Keratinocyte (primary cell): ENCODE measurements around the gene CCL20. TPM values are rescaled to one million over a fixed set of nuclear protein-coding genes. Genes with fewer than 3 reads are reported as not detected.

ENCODE experiments used
- DNase-seq: peaks from one replicate; pipeline ENCODE4 v3.0.0-alpha.2; 2011; ENCODE audit warnings: low read depth, missing footprints, low spot score
- FAIRE-seq: peaks from 2 replicates; lab custom pipeline; 2011; peaks lifted over from hg19 to GRCh38; lab: Jason Lieb, UNC
- H2AFZ ChIP-seq: 2 replicates; pipeline ENCODE4 v1.6.0; 2012; ENCODE audit warnings: low read length, control low read depth, inconsistent platforms; ENCODE audit not compliant: control insufficient read depth
- H3K27ac ChIP-seq: 2 replicates; pipeline ENCODE4 v1.5.1; 2011; ENCODE audit warnings: low read length; ENCODE audit not compliant: control insufficient read depth, insufficient read depth
- H3K27me3 ChIP-seq: 3 replicates; pipeline ENCODE4 v1.6.0; 2011; ENCODE audit warnings: low read length; ENCODE audit not compliant: control insufficient read depth, insufficient read depth; ENCODE audit errors: extremely low read depth
- H3K36me3 ChIP-seq, 2 experiments: 2 replicates in 1 of 2; 3 replicates in 1 of 2; pipeline ENCODE4 v1.5.1; 2011; ENCODE audit warnings: low read length in 2 of 2, mild to moderate bottlenecking in 1 of 2; ENCODE audit not compliant: control insufficient read depth in 2 of 2, insufficient read depth in 2 of 2; ENCODE audit errors: extremely low read depth in 1 of 2
- H3K4me1 ChIP-seq: 3 replicates; pipeline ENCODE4 v1.5.1; 2011; ENCODE audit warnings: low read length; ENCODE audit not compliant: control insufficient read depth, insufficient read depth; ENCODE audit errors: extremely low read depth
- H3K4me2 ChIP-seq: 3 replicates; pipeline ENCODE4 v1.6.0; 2011; ENCODE audit warnings: low read depth, low read length; ENCODE audit not compliant: control insufficient read depth, insufficient read depth; ENCODE audit errors: extremely low read depth
- H3K4me3 ChIP-seq, 3 experiments: fragments of 200-600 bp in 1 of 3; sonication (generic) in 1 of 3; 2 replicates in 2 of 3; 3 replicates in 1 of 3; pipeline ENCODE4 v1.5.1; 2011 to 2016; ENCODE audit warnings: low read length in 3 of 3, mild to moderate bottlenecking in 3 of 3, control low read depth in 2 of 3, inconsistent platforms in 1 of 3, low read depth in 1 of 3, mixed read lengths in 1 of 3, mixed run types in 1 of 3, moderate library complexity in 1 of 3; ENCODE audit not compliant: control insufficient read depth in 2 of 3, insufficient read depth in 2 of 3; ENCODE audit errors: extremely low read depth in 1 of 3
- H3K79me2 ChIP-seq: 2 replicates; pipeline ENCODE4 v1.6.0; 2012; ENCODE audit warnings: low read length; ENCODE audit not compliant: control insufficient read depth, insufficient read depth
- H3K9ac ChIP-seq: 3 replicates; pipeline ENCODE4 v1.6.0; 2011; ENCODE audit warnings: low read length; ENCODE audit not compliant: control insufficient read depth, insufficient read depth; ENCODE audit errors: extremely low read depth
- H3K9me1 ChIP-seq: 3 replicates; pipeline ENCODE4 v1.6.0; 2011; ENCODE audit warnings: low read length; ENCODE audit not compliant: control insufficient read depth, insufficient read depth; ENCODE audit errors: extremely low read depth
- H3K9me3 ChIP-seq: 2 replicates; pipeline ENCODE4 v1.5.1; 2012; ENCODE audit warnings: low read depth, low read length; ENCODE audit not compliant: control insufficient read depth
- H4K20me1 ChIP-seq: 3 replicates; pipeline ENCODE4 v1.6.0; 2011; ENCODE audit warnings: low read length; ENCODE audit not compliant: control insufficient read depth, insufficient read depth; ENCODE audit errors: extremely low read depth
- CTCF ChIP-seq, 3 experiments: IDR thresholded peaks in 1 of 3; conservative IDR thresholded peaks in 1 of 3; optimal IDR thresholded peaks in 1 of 3; 2 replicates in 2 of 3; 3 replicates in 1 of 3; pipeline versions ENCODE3 to v1.5.1; 2011; ENCODE audit warnings: low read length in 3 of 3, mild to moderate bottlenecking in 3 of 3, moderate library complexity in 2 of 3, control low read depth in 1 of 3, inconsistent platforms in 1 of 3; ENCODE audit not compliant: insufficient read depth in 2 of 3; ENCODE audit errors: extremely low read depth in 1 of 3
- EZH2 ChIP-seq: IDR thresholded peaks from one replicate; pipeline ENCODE4 v1.6.1; 2012; ENCODE audit warnings: inconsistent platforms, mild to moderate bottlenecking, low read length, moderate library complexity
- dilution Hi-C: fragments of 300-500 bp; cut with MboI; formaldehyde crosslinking; loops from one replicate; pipeline ENCODE4 v1.7.0; 2020; ENCODE audit warnings: low sequenced_read_pairs; ENCODE audit not compliant: extremely low pct_ligation_motif_present
- polyA plus RNA-seq, 5 experiments: library from polyadenylated mRNA; depleted of rRNA in 3 of 5; stranded (reverse) in 3 of 5; stranded (forward) in 1 of 5; unstranded in 1 of 5; fragments of >200 nt; gene quantifications; 1 replicate in 1 of 5; 2 replicates in 3 of 5; 3 replicates in 1 of 5; pipeline versions ENCODE4 v1.2.1 to v1.2.3, GENCODE V29; 2011 to 2012; ENCODE audit warnings: missing spikeins in 2 of 5, low read depth in 1 of 5, low replicate concordance in 1 of 5

The CCL20 gene
- polyA plus RNA-seq, 1 donor (not counting 4 experiments of a cell fraction or from before 2014, with no cell fraction given) = 5.2 TPM

GRCh38 chr2:227813229-227813561, 447 bp upstream of the CCL20 start:
- no peaks in the 10 kb centered on the region for H3K79me2 ChIP-seq
- H2AFZ ChIP-seq = no peak overlapping the region
- H3K27me3 ChIP-seq = no peaks in the 10 kb centered on the region
- H3K36me3 ChIP-seq = peaks cover 0 to 6% of the 10 kb centered on the region in 2 experiments
- TF ChIP-seq CTCF (optimal IDR thresholded peaks at IDR 0.05 in 1 of 3, IDR thresholded peaks at IDR 0.05 in 1 of 3, conservative IDR thresholded peaks at IDR 0.05 in 1 of 3; ENCODE audit: extremely low read depth in 1 of 3, insufficient read depth in 2 of 3, low read length in 3 of 3) (no peak), EZH2 (no peak)
- FAIRE-seq (no peak), DNase-seq (no peak)
- dilution Hi-C loops = no loop called here
- no peaks in the 10 kb centered on the region for H4K20me1 ChIP-seq
- H3K4me1 ChIP-seq = peaks cover 19% of the 10 kb centered on the region
- no peak overlapping the region for H3K4me2 ChIP-seq
- no peak overlapping the region for H3K4me3 ChIP-seq
- no peaks in the 10 kb centered on the region for H3K9me3 ChIP-seq
- H3K9ac ChIP-seq = no peak overlapping the region
- no peak overlapping the region for H3K27ac ChIP-seq
- no peaks in the 10 kb centered on the region for H3K9me1 ChIP-seq

GRCh38 chr2:227815066-227815465, 1.4 kb downstream of the CCL20 start:
- no peaks in the 10 kb centered on the region for H3K9me1 ChIP-seq
- peak overlapping the region in 1 of 3 experiments; percentile 78 for H3K4me3 ChIP-seq
- FAIRE-seq (no peak), DNase-seq (no peak)
- TF ChIP-seq CTCF (optimal IDR thresholded peaks at IDR 0.05 in 1 of 3, IDR thresholded peaks at IDR 0.05 in 1 of 3, conservative IDR thresholded peaks at IDR 0.05 in 1 of 3; ENCODE audit: extremely low read depth in 1 of 3, insufficient read depth in 2 of 3, low read length in 3 of 3) = no peak
- no peak for TF ChIP-seq EZH2
- H3K27ac ChIP-seq = no peak overlapping the region
- H3K4me2 ChIP-seq = peak overlapping the region; percentile 95
- no peak overlapping the region for H3K9ac ChIP-seq
- peaks cover 31% of the 10 kb centered on the region for H3K4me1 ChIP-seq
- H2AFZ ChIP-seq = no peak overlapping the region
- H3K79me2 ChIP-seq = no peaks in the 10 kb centered on the region
- no peaks in the 10 kb centered on the region for H4K20me1 ChIP-seq
- peaks cover 0 to 6% of the 10 kb centered on the region in 2 experiments for H3K36me3 ChIP-seq
- dilution Hi-C loops = no loop called here
- H3K27me3 ChIP-seq = no peaks in the 10 kb centered on the region
- H3K9me3 ChIP-seq = no peaks in the 10 kb centered on the region
